ENCODE results near the gene LRP11.
"Not testable (repeated sequence)": the region's sequence is repeated elsewhere in the genome, so short reads cannot be mapped to it uniquely, and the experiment has no call there.

LRP11 gene

DNA sequence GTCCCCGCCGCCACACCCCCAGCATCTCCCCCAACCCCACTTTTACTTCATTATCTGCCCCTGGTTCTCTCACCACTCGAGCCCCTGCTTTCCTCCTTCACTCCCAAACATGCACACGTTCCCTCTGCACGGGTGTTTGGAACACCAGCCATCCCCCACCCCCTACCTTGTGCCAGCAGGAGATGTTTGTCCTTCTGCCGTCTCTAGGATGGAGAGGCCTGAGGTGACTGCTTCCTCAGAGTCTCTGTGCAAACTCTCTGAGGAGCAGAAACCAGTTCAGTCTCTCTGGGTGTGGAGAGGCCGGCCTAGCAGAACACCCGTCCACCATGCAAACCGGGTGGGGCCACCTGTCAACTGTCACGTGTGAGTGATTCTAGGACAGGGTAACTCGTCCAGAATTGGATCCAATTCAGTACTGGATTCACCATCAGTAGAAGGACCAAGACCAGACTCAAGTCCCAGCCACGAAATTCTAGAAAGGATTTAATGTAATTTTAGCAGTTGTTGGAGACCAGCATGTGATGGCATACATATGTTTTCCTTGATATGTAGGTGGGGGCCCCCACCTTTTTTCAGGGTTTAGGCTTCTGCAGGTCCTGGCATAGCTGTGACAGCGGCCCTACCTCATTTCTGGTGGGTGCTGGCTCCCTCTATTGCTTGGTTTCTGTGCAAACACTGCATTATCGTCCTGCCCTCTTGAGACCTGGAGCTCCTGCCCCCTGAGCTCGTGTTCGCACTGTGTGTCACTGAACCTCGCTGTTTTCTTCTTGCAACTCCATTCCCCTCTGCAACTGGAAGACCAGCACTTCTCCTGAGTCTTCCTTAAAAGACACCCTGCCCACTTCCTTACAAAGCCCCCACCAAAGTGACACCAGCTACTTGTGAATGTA lies 33.9 kb upstream of the LRP11 start, which contains the start of gene RAET1E:
Gene RAET1E (minus strand): TSS at position 259 of the 890 bp plus-strand sequence. CDS start 7,212 bp downstream, outside the sequence.
- DNase-seq: no peak

DNA sequence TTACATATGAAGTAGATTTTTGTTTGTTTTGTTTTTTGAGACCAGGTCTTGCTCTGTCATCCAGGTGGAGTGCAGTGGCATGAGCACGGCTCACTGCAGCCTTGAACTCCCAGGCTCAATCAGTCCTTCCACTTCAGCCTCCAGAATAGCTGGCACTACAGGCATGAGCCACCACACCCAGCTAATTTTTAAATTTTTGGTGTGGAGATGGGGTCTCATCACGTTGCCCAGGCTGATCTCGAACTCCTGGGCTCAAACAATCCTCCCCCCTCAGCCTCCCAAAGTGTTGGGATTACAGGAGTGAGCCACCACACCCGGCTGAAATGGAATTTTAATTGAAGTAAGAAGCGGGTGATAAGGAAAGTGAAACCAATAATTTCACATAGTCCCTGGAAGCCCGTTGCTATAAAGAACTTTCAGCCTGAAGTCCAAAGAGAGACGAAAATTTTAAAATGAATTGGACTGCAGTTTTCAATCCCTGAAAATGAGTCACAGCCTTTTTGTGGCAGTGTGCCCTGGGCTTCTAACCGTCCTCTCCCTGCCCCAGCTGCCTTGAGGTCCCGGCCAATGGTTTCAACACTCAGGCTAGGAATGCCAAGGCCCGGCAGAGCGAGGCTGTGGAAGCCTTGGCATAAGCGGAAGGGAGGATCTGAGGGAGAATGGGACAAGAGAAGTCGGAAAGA lies 33.0 kb upstream of the LRP11 start:
- DNase-seq: peak; percentile 36

DNA sequence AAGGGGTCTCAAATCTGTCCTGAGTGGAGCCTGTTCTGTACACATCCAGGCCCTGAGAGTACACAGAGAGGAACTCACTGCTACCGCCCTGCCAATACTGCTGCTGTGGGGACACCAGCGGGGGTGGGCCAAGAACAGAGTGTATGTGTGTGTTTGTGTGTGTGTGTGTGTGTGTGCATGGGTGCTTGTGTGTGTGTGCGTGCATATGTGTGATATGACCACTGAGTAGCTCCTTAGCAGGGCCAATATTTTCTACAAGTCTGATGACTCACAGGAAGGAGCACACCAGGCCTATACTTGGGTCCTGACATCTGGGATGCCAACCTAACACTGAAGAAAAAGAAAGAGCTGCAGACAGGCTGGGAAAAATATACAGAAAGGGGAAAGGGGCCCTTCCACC lies 32.3 kb upstream of the LRP11 start:
- peak; percentile 77 for DNase-seq

DNA sequence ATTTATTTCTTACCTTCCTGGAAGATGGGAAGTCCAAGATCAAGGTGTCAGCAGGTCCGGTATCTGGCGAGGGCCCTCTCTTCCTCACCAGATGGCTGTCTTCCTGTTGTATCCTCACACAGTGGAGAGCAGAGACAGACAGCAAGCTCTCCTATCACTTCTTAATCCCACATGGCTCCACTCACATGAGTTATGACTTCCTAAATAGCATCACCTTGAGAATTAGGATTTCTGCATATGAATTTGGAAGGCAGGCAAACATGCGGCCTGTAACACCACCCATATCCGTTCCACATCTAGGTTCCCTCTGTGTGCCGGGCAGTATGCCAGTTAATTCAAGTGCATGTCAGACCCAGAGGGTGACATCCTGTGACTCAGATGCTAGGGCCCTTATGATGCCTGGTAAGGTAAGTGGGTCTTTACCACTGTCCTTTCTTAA lies 31.7 kb upstream of the LRP11 start:
- peak; percentile 84 for DNase-seq

DNA sequence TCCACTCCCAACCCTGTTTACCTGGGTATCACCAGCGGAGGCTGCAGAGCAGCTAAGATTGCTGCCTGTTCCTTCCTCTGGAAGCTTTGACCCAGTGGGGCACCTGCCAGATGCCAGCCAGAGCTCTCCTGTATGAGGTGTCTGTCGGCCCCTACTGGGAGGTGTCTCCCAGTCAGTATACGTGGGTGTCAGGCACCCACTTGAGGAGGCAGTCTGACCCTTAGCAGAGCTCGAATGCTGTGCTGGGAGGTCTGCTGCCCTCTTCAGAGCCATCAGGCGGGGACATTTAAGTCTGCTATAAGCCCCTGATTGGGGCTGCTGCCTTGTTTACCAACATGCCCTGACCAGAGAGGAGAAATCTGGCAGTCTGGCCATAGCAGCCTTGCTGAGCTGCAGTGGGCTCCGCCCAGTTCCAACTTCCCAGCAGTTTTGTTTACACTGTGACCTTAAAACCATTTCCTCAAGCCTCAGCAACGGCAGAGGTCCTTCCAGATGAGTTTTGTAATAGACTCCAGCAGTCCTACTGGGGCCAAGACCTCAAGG lies 31.0 kb upstream of the LRP11 start:
- DNase-seq: peak; percentile 72

DNA sequence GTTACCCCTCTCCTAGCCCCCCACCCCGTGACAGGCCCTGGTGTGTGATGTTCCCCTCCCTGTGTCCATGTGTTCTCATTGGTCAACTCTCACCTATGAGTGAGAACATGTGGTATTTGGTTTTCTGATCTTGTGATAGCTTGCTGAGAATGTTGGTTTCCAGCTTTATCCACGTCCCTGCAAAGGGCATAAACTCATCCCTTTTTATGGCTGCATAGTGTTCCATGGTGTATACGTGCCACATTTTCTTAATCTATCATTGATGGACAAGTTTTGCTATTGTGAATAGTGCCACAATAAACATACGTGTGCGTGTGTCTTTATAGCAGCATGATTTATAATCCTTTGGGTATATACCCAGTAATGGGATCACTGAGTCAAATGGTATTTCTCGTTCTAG lies 27.7 kb upstream of the LRP11 start:
- not testable (repeated sequence) for DNase-seq

DNA sequence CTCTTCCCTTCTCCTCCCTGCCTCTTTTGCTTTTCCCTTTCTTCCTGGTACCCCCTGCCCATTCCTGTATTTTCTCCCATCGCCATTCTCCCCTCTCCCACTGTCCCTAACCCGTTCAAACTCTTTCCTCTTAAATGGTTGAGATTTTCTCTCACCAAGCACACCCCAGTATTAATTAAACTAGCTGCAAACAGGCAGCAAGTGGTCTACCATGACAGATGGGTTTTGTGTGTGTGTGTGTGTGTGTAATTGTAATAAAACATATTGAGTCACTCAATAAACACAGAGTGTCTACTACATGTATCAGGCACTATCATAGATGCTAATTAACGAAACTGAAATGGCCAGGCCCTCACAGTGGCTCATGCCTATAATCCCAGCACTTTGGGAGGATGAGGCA lies 27.1 kb upstream of the LRP11 start:
- DNase-seq: no peak

DNA sequence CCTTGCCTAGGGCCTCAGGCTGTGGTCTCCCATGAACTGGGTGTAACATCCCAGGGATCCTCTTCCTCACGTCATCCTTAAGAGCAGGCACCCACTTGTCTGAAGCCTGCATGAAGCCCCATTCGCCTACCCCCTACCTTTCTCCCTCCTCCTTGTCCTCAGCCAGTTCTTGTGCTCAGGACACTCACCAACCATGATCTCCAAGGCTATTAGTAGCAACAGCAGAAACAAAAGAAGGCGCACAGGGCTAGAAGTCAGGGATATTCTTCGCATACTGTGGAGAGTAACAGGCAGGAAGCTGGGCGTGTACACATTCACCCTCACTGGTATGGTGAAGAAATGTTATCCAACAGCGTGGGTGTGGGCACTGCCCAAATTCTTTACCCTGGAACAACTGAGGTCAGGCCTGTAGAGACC lies 26.5 kb upstream of the LRP11 start:
- DNase-seq: no peak

DNA sequence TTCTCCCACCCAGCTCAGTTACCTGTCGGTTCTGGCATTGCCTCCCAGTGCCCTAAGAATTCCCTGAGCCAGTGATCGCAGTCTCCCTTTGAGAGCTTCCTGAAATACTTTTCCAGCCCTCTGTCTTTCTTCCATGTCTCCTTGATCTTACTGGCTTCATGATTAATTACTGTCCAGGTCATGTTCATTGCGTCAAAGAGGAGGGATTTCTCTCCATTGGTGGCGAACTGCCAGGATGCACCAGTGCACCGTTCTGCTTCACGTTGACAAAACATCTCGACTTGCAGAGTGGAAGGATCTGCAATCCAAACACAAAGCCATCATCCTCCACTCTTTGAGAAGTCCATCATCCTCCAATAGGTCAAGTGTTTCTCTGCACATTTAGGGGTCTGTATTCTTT lies 25.2 kb upstream of the LRP11 start:
- no peak for DNase-seq

DNA sequence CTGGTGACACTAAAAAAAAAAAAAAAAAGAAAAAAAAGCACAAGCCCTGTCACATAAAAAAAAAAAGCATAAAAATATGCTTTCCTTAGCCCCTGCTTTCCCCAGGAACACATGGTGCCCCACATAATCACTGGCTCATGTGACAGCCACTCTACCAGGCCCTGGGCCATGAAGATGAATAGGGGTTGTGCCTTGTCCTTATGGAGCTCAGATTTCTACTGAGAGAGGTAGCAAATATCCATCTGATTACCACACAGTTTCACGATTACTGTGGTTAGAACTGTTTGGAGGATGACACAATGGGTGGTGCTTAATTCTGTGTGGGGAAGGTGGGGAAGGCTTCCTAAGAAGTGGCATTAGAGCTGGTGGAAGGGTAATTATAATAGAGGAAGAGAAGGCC lies 24.5 kb upstream of the LRP11 start:
- peak; percentile 74 for DNase-seq

DNA sequence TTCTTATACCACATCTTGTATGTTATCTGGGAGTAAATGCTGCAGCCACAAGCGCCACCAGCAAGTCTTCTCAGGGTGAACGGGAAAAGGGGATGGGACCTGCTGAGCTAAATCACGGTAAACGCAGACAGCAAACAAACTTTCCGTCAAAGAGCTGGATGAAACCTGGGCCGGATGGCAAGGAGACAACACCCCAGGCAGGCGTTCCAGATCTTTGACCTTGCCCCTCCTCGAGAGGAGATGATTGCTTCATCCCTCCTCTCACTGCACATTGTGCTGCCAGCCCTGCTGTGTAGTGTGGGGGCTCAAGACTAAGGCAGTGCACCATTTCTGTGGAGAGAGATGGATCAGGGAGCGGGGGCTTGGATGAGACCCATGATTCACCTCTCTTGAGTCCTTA lies 23.9 kb upstream of the LRP11 start:
- DNase-seq: no peak

DNA sequence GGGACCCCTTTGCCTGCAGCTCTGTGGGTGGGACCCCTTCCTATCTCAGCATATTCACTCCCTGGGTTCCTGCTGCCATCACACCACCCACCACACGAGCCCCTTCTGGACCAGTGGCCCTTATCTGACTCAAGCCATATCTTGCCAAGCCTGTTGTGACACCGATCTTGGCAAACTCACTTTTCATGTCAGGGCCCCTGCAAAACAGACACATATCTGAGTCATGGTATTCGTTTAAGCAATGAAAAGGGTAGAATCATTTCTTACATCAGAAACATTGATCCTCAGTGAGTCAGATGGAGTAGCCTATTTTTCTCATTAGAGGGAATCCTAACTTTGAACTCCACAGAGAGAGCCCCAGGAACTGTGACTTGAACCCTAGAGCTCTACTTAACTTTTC lies 23.2 kb upstream of the LRP11 start:
- peak; percentile 42 for DNase-seq

DNA sequence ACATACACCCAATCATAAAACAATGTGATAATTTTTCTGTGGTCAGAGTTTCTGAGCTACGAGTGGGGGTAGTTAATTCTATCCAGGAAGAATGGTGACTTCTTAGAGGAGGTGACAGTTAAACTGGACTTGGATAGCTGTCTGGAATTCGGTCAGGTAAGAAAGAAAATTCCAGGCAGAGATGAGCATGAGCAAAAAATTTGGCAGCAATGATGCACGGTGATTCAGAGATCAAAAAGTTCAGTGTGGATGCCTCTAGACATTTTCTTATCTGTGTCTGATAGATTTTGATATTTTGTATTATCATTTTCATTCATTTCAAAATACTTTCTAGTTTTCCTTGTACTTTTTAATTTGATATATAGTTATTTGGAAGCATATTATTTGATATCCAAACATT lies 21.7 kb upstream of the LRP11 start:
- DNase-seq: no peak

DNA sequence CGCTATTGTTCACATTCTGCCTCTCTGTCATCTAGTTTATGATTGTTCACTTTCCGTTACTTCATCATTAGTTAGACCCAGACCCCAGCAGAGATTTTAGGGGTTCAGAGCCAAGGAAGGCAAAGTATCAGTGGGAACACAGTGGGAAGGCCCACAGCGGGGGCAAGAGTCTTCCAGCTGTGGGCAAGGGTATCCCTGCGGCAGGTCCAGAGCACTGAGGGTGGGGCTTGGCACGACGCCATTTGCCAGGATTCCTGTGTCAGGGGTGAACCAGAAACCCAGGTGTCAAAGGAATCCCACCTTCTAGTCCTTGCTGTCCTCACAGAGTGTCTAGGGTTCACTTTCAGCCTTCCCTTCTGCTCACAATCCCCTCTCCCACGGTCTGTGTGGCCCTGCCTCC lies 20.5 kb upstream of the LRP11 start:
- no peak for DNase-seq

DNA sequence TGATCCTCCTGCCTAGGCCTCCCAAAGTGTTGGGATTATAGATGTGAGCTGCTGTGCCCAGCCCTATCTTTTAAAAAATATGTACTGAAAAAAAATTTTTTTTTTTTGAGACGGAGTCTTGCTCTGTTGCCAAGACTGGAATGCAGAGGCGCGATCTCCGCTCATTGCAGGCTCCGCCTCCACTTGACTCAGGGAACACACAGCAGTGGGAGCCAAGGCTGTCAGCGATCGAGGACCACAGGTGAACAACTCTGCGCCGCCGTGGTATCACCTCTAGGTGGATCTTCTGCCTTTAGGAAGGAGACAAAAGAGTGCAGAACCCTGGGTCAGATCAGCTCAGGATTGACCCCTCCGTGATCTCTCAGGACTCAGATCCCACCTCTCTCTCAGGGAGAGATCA lies 20.1 kb upstream of the LRP11 start:
- no peak for DNase-seq

DNA sequence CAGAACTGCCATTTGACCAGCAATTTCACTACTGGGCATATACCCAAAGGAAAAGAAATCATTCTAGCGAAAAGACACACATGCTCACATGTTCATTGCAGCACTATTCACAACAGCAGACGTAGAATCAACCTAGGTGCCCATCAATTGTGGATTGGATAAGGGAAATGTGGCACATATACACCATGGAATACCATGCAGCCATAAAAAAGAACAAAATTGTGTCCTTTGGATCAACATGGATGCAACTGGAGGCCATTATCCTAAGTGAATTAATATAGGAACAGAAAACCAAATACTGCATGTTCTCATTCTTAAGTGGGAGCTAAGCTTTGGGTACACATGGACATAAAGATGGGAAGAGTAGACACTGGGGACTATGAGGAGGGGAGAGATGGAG lies 17.7 kb upstream of the LRP11 start:
- DNase-seq: no peak

DNA sequence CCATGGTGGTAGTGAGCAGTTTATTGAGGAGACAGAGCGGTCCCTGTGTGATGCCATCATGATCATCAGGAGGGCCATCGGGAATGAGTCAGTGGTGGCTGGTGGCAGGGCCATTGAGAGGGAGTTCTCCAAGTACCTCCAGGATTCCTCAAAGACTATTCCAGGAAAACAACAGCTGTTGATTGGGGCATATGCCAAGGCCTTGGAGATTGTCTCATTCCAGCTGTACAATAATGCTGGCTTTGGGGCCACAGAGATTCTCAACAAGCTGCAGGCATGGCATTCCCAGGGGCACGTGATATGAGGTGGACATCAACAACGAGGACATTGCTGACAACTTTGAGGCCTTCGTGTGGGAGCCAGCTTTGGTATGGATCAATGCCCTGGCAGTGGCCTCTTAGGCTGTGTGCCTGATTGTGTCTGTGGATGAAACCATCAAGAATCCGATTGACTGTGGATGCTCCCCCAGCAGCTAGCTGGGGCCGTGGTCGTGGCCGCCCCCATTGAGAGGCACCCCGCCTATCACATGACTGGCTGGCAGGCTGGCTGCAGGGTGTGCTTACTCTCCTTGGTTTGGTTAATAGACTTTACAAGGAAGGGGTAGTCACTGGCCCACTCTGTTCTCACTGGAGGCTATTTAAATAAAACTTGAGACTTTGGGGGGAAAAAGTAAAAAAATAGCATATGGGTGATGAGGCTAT lies 17.1 kb upstream of the LRP11 start:
- DNase-seq: no peak

DNA sequence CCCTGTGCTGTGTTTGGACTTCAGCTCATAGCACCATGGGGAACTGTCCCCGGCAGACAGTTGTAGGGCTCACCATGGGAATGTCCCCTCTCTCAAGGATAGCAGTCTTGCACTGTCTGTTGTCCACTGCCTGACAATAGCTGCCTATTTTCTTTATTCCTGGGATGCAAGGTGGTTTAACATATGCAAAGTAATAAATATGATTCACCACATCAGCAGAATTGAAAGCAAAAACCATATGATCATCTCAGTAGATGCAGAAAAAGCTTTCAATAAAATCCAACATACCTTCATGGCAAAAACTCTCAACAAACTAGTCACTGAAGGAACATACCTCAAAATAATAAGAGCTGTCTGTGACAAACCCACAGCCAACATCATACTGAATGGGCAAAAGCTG lies 13.5 kb upstream of the LRP11 start:
- DNase-seq: no peak

DNA sequence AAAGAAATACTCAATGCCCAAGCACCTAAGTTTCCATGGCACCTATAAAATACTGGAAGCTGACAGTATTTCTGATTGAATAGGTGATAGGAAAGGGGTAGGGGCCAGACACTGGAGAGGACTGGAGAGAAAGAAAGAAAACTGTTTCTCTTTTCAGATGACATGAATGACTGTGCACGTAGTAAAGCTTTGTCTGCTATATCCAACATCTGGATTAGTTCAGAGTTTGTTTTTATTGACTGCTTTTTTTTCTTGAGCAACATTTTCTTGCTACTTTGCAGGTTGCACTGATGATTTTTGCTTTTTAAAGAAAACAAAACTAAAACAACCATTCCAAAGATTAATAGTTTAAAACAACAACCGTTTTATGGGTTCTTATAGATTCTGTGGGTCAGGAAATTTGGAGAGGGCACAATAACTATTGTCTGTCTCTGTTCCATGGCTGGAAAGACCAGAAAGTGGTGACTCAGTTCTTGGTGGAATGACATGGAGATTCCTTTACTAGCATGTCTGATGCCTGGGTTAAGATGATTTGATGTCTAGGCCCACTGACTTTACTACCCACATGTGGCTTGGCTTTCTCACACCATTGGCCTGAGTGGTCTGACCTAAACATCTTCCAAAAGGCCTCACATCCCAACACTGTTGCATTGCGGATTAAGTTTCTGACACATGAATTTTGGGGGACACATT lies 12.2 kb upstream of the LRP11 start:
- no peak for DNase-seq

DNA sequence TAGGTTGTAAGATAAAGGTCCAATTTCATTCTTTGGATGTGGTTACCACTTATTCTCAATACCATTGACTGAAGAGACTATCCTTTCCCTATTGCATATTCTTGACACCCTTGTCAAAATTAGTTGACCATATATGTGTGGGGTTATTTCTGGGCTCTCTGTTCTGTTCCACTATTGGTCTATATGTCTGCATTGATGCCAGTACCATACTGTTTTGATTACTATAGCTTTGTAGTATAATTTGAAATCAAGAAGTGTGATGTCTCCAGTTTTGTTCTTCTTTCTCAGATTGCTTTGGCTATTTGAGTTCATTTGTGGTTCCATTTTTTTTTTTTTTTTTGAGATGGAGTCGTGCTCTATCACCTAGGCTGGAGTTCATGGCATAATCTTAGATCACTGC lies 8.1 kb upstream of the LRP11 start:
- DNase-seq: no peak

DNA sequence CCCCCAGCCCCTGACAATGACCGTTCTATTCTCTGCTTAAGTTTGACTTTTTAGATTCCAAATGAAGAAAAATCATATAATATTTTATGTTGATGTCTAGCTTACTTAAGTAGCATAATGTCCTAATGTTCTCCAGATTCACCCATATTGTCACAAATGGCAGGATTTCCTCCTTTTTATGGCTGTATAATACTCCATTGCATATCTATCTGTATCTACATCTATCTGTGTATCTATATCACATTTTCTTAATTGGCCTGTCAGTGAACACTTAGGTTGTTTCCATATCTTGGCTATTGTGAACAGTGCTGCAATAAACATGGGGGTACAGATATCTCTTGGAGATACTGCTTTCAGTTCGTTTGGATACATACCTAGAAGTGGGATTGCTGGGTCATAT lies 7.0 kb upstream of the LRP11 start:
- no peak for DNase-seq

DNA sequence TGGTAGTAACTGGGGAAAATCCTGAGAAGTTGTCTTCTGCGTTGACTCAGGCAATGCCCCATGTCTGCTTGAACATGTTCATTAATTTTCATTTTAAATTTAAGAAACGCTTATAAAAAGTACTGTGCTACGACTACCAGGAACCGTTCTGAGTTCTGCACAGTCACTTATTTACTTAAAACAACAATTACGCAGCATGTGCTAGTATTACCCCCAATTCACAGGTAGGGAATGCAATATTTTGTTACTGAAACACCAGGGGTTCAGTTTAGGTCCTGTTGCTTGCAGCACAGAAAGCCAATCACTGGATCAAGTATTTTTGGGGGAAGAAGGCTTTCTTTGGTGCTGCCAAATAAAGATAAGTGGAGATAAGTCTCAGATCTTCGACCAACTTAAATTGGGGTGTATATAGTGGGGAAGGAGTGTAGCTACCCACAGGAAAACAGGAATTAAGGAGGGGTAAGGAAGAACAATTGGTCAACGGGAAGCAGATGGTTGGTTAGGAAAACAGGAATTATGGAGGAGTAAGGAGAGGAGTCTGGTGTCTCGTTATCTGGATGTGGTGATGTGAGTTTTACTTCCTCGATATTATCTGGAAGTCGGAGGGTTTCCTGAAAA lies 5.2 kb upstream of the LRP11 start:
- no peak for DNase-seq

Measured in MV-4-11 (cell line).